SK-N-SH treated with all-trans-retinoic acid at 6 μM for 48 hours (cell line): ENCODE results near the gene MAGI3.

Experiments
- ATAC-seq: fragments of 200-7000 bp; cut with Tn5 transposase; 3 replicates; pipeline ENCODE4 v1.9.1; 2020; ENCODE audit warnings: mild to moderate bottlenecking, moderate library complexity
- ARNTL ChIP-seq: fragments of 450-650 bp; formaldehyde crosslinking; IDR thresholded peaks from 2 replicates; pipeline ENCODE4 v1.5.0; 2020; ENCODE audit warnings: low read depth, mild to moderate bottlenecking, moderate library complexity, borderline replicate concordance
- CREB5 ChIP-seq: fragments of 250-450 bp; sonication (Bioruptor Pico); IDR thresholded peaks from 2 replicates; pipeline ENCODE4 v1.5.1; 2020; ENCODE audit warnings: low read depth, mild to moderate bottlenecking, moderate library complexity
- ESRRG ChIP-seq: fragments of 250-450 bp; sonication (Bioruptor Pico); IDR thresholded peaks from 2 replicates; pipeline ENCODE4 v1.6.1; 2021; ENCODE audit warnings: mild to moderate bottlenecking
- ISL1 ChIP-seq: fragments of 250-450 bp; sonication (Bioruptor Pico); IDR thresholded peaks from 2 replicates; pipeline ENCODE4 v2.1.2; 2022; ENCODE audit warnings: mild to moderate bottlenecking, moderate library complexity
- OSR1 ChIP-seq: fragments of 250-450 bp; sonication (Bioruptor Pico); IDR thresholded peaks from 2 replicates; pipeline ENCODE4 v1.8.0; 2022; ENCODE audit warnings: moderate library complexity, mild to moderate bottlenecking, inconsistent platforms
- PATZ1 ChIP-seq: fragments of 250-450 bp; sonication (Bioruptor Pico); IDR thresholded peaks from 2 replicates; pipeline ENCODE4 v1.8.0; 2020; ENCODE audit warnings: mild to moderate bottlenecking, moderate library complexity, borderline replicate concordance
- POU6F1 ChIP-seq: fragments of 250-450 bp; sonication (Bioruptor Pico); IDR thresholded peaks from 2 replicates; pipeline ENCODE4 v1.8.0; 2021; ENCODE audit warnings: low read depth, mild to moderate bottlenecking, moderate library complexity, borderline replicate concordance
- SNAI2 ChIP-seq: fragments of 250-450 bp; sonication (Bioruptor Pico); IDR thresholded peaks from 2 replicates; pipeline ENCODE4 v1.5.0; 2020; ENCODE audit warnings: mild to moderate bottlenecking, moderate library complexity
- TCF4 ChIP-seq: fragments of 250-450 bp; sonication (Bioruptor Pico); IDR thresholded peaks from 2 replicates; pipeline ENCODE4 v1.8.0; 2021; ENCODE audit warnings: mild to moderate bottlenecking, moderate library complexity, borderline replicate concordance
- TOX ChIP-seq: fragments of 250-450 bp; sonication (Bioruptor Pico); IDR thresholded peaks from 2 replicates; pipeline ENCODE4 v1.8.0; 2021; ENCODE audit warnings: mild to moderate bottlenecking, moderate library complexity, borderline replicate concordance
- TSHZ2 ChIP-seq: fragments of 250-450 bp; sonication (Bioruptor Pico); IDR thresholded peaks from 2 replicates; pipeline ENCODE4 v1.5.0; 2020; ENCODE audit warnings: mild to moderate bottlenecking, moderate library complexity
- ZFP3 ChIP-seq: fragments of 250-450 bp; sonication (Bioruptor Pico); IDR thresholded peaks from 2 replicates; pipeline ENCODE4 v1.5.0; 2020; ENCODE audit warnings: mild to moderate bottlenecking, moderate library complexity
- ZNF565 ChIP-seq: fragments of 450-650 bp; formaldehyde crosslinking; conservative IDR thresholded peaks from 2 replicates; pipeline ENCODE4 v1.5.0; 2020; ENCODE audit warnings: low read depth, mild to moderate bottlenecking, moderate library complexity
- TF ChIP-seq, protein P1 (sequence below): fragments of 250-450 bp; sonication (Bioruptor Pico); IDR thresholded peaks from 2 replicates; pipeline ENCODE4 v1.5.1; 2021; ENCODE audit warnings: mild to moderate bottlenecking, moderate library complexity

The MAGI3 gene

DNA sequence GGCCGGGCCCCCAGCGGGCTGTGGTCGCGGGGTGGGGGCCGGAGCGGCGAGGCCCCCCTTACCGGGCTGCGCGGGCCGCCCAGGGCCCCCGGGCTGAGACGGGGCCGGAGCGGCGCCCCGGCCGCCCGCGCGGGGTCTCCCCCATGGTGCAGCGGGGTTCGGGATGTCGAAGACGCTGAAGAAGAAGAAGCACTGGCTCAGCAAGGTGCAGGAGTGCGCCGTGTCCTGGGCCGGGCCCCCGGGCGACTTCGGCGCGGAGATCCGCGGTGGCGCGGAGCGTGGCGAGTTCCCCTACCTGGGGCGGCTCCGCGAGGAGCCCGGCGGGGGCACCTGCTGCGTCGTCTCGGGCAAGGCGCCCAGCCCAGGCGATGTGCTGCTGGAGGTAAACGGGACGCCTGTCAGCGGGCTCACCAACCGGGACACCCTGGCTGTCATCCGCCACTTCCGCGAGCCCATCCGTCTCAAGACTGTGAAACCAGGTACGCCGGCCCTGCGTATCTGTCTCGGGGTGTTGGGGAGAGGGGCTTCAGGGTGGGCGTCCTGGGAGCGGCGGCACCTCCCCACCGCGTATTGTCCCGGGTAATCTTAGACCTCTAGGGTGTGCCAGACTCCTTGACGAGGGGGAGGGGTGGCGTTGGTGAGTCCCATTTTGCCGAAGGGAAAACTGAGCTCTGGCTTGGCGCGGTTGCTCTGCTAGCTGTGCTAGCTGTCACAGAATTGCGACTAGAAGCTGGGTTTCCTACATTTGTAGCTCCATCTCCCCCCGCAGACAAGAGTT is 745 bp downstream of the MAGI3 start (continued):
- TF ChIP-seq TSHZ2 (CRISPR knock-in tag) = no peak
- TF ChIP-seq ESRRG (CRISPR knock-in tag) = no peak
- no peak for TF ChIP-seq CREB5 (CRISPR knock-in tag)
- TF ChIP-seq ZFP3 (CRISPR knock-in tag) = no peak
- TF ChIP-seq, protein P1, sequence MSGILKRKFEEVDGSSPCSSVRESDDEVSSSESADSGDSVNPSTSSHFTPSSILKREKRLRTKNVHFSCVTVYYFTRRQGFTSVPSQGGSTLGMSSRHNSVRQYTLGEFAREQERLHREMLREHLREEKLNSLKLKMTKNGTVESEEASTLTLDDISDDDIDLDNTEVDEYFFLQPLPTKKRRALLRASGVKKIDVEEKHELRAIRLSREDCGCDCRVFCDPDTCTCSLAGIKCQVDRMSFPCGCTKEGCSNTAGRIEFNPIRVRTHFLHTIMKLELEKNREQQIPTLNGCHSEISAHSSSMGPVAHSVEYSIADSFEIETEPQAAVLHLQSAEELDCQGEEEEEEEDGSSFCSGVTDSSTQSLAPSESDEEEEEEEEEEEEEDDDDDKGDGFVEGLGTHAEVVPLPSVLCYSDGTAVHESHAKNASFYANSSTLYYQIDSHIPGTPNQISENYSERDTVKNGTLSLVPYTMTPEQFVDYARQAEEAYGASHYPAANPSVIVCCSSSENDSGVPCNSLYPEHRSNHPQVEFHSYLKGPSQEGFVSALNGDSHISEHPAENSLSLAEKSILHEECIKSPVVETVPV (CRISPR knock-in tag) = no peak
- no peak for TF ChIP-seq ZNF565 (CRISPR knock-in tag)
- TF ChIP-seq, all 23 proteins: peak for 0

DNA sequence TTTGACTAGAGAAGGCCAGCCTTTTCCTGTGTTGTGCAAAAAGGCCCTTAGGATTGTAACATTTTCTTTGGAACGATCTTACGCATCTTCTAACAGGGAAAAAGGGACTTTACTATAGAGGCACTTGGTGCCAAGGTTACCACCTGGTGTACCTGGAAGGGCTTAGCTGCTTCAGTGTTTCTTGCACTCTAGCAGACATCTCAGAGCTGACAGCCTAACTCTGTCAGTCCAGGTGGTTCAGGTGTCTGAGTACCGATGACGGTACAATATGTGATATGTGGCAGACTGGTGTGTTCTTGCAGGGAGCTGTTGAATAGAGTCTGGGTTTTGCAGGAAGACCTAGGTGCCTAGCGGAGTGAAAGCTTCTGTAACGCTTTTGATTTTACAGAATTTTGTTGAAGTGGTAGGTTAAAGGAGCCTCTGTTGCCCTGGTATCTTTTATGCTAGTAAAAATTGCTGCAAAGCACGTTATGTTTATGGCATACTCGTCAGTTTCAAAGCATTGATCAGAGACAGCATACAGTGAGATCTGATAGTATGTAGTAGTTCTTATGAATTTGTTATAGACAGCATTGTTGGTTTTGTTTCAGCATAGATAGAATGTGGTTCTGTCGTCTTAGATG is 1.4 kb downstream of the MAGI3 start:
- peak; percentile 0; the same call in 1 of the 3 replicates for ATAC-seq
- TF ChIP-seq TOX = no peak
- no peak for TF ChIP-seq TSHZ2 (CRISPR knock-in tag)
- no peak for TF ChIP-seq ARNTL (CRISPR knock-in tag)
- TF ChIP-seq PATZ1 (CRISPR knock-in tag) = no peak
- no peak for TF ChIP-seq OSR1 (CRISPR knock-in tag)
- TF ChIP-seq ESRRG (CRISPR knock-in tag) = no peak
- no peak for TF ChIP-seq ISL1 (CRISPR knock-in tag)
- TF ChIP-seq CREB5 (CRISPR knock-in tag) = no peak
- no peak for TF ChIP-seq SNAI2 (CRISPR knock-in tag)
- no peak for TF ChIP-seq TCF4

DNA sequence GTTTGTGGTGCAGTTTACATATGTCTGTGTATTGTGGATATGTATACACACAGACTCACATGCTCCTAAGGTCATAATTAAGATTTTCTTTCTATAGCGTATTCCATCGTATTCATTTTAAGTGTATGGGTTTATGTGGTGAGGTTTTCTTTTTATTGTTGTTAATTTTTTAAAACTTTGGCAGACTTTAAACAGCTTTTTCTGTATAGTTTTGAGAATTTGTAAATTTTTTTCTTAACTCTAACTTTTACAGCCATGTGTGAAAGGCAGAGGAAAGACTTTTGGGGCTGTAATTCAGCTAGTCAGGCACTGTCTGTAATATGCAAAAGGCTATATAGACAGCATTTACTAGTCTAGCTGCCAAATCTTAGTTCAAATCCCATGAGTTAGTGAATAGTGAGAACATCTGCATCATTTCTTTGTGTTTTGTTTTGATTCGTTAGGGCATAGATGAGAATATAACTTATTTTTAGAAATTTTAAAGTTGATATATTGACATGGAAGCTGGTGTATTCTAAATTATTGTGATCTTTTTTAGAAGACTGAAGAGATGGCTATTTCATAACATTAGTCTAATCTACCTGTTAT is 2.3 kb downstream of the MAGI3 start:
- no peak for TF ChIP-seq POU6F1 (CRISPR knock-in tag)
- TF ChIP-seq ARNTL (CRISPR knock-in tag) = no peak
- ATAC-seq = no peak
